Muscle layer of colon (tissue), 2 donors: ENCODE measurements around the gene TYRO3.

Experiments
- H3K27ac ChIP-seq: one replicate; pipeline ENCODE4 v1.7.0; 2013; ENCODE audit warnings: low read depth, mild to moderate bottlenecking, low read length, moderate library complexity
- H3K27me3 ChIP-seq, 2 donors: one replicate each; pipeline ENCODE4 v1.7.0; 2013; ENCODE audit warnings: low read length in 2 of 2, mild to moderate bottlenecking in 2 of 2; ENCODE audit not compliant: insufficient read depth in 2 of 2, control insufficient read depth in 1 of 2
- H3K36me3 ChIP-seq: one replicate; pipeline ENCODE4 v1.7.0; 2013; ENCODE audit warnings: mild to moderate bottlenecking, low read length; ENCODE audit not compliant: insufficient read depth
- H3K4me1 ChIP-seq: one replicate; pipeline ENCODE4 v1.7.0; 2013; ENCODE audit warnings: mild to moderate bottlenecking, low read length; ENCODE audit not compliant: insufficient read depth
- H3K4me3 ChIP-seq, 2 donors: one replicate each; pipeline ENCODE4 v1.7.0; 2013; ENCODE audit warnings: low read length in 2 of 2, low read depth in 1 of 2, mild to moderate bottlenecking in 1 of 2, moderate library complexity in 1 of 2
- H3K9ac ChIP-seq: one replicate; pipeline ENCODE4 v1.7.0; 2013; ENCODE audit warnings: low read length
- H3K9me3 ChIP-seq: one replicate; pipeline ENCODE4 v1.7.0; 2013; ENCODE audit warnings: mild to moderate bottlenecking, low read length
- donor health status: abdominal sarcoma.
- donor health status: Adenocarcinoma of cecum.

TYRO3 gene

GRCh38 chr15:41620536-41621199, 61.7 kb downstream of the TYRO3 start:
- Histone ChIP-seq H3K9ac (no peak overlapping the region), H3K4me3 (peak overlapping the region; percentile 61 to 68), H3K36me3 (no peaks in the 10 kb centered on the region), H3K27me3 (no peaks in the 10 kb centered on the region), H3K27ac (peak overlapping the region; percentile 53), H3K9me3 (no peaks in the 10 kb centered on the region), H3K4me1 (peaks cover 3% of the 10 kb centered on the region)

- Histone ChIP-seq H3K9ac (no peak overlapping the region), H3K27me3 (no peaks in the 10 kb centered on the region), H3K9me3 (no peaks in the 10 kb centered on the region), H3K4me1 (peaks cover 3% of the 10 kb centered on the region), H3K27ac (peak overlapping the region; percentile 53), H3K4me3 (peak overlapping the region; percentile 61 to 68), H3K36me3 (no peaks in the 10 kb centered on the region)
Observed at GRCh38 chr15:41621200-41622193, 62.5 kb downstream of the TYRO3 start.

GRCh38 chr15:41622901-41623300, 63.9 kb downstream of the TYRO3 start:
- no peaks in the 10 kb centered on the region for H3K27me3 ChIP-seq
- H3K9ac ChIP-seq: no peak overlapping the region
- H3K4me1 ChIP-seq: peaks cover 3% of the 10 kb centered on the region
- no peaks in the 10 kb centered on the region for H3K9me3 ChIP-seq
- no peaks in the 10 kb centered on the region for H3K36me3 ChIP-seq
- no peak overlapping the region for H3K4me3 ChIP-seq
- H3K27ac ChIP-seq: no peak overlapping the region

GRCh38 chr15:41627203-41627602, 68.2 kb downstream of the TYRO3 start:
- H3K9ac ChIP-seq: no peak overlapping the region
- H3K27ac ChIP-seq: no peak overlapping the region

GRCh38 chr15:41629463-41629862, 70.5 kb downstream of the TYRO3 start:
- no peak overlapping the region for H3K4me3 ChIP-seq
- no peaks in the 10 kb centered on the region for H3K9me3 ChIP-seq
- no peaks in the 10 kb centered on the region for H3K4me1 ChIP-seq
- H3K36me3 ChIP-seq: no peaks in the 10 kb centered on the region
- no peaks in the 10 kb centered on the region for H3K27me3 ChIP-seq
- no peak overlapping the region for H3K27ac ChIP-seq
- no peak overlapping the region for H3K9ac ChIP-seq

More at GRCh38 chr15:41627203-41627602, 68.2 kb downstream of the TYRO3 start:
- Histone ChIP-seq H3K9me3 (no peaks in the 10 kb centered on the region), H3K36me3 (no peaks in the 10 kb centered on the region), H3K27me3 (no peaks in the 10 kb centered on the region), H3K4me1 (no peaks in the 10 kb centered on the region), H3K4me3 (no peak overlapping the region)

- Histone ChIP-seq H3K9ac (no peak overlapping the region), H3K27me3 (no peaks in the 10 kb centered on the region), H3K4me3 (no peak overlapping the region), H3K36me3 (no peaks in the 10 kb centered on the region), H3K27ac (no peak overlapping the region), H3K4me1 (no peaks in the 10 kb centered on the region), H3K9me3 (no peaks in the 10 kb centered on the region)
Observed at GRCh38 chr15:41629883-41630282, 70.9 kb downstream of the TYRO3 start.

- Histone ChIP-seq H3K27me3 (no peaks in the 10 kb centered on the region), H3K9me3 (no peaks in the 10 kb centered on the region), H3K36me3 (no peaks in the 10 kb centered on the region), H3K9ac (no peak overlapping the region), H3K4me1 (no peaks in the 10 kb centered on the region), H3K4me3 (no peak overlapping the region), H3K27ac (no peak overlapping the region)
Observed at GRCh38 chr15:41630616-41631217, 71.7 kb downstream of the TYRO3 start.

- Histone ChIP-seq H3K36me3 (no peaks in the 10 kb centered on the region), H3K9ac (no peak overlapping the region), H3K4me3 (no peak overlapping the region), H3K27ac (no peak overlapping the region), H3K27me3 (no peaks in the 10 kb centered on the region), H3K4me1 (no peaks in the 10 kb centered on the region), H3K9me3 (no peaks in the 10 kb centered on the region)
Observed at GRCh38 chr15:41631880-41632470, 73.0 kb downstream of the TYRO3 start.
